CD14-positive monocyte (primary cell): ENCODE results near the gene NAA10. TPM values are rescaled to one million over a fixed set of nuclear protein-coding genes. Genes with fewer than 3 reads are reported as not detected.

Experiments used
- DNase-seq, 3 donors: peaks; one replicate each; pipeline ENCODE4 v3.0.0-alpha.2; 2011 to 2022
- H2AFZ ChIP-seq: 2 replicates; pipeline ENCODE4 v1.6.0; 2012; ENCODE audit warnings: mild to moderate bottlenecking, low read depth, low read length, inconsistent platforms; ENCODE audit not compliant: insufficient read depth, poor library complexity, severe bottlenecking
- H3K27ac ChIP-seq, 2 donors: 1 replicate in 1 of 2; 2 replicates in 1 of 2; pipeline ENCODE4 v1.5.1; 2012 to 2013; ENCODE audit warnings: low read length in 2 of 2, control low read depth in 1 of 2, inconsistent platforms in 1 of 2, low read depth in 1 of 2, mild to moderate bottlenecking in 1 of 2
- H3K27me3 ChIP-seq, 2 donors: one replicate each; pipeline versions ENCODE4 v1.6.0 to v1.6.1; 2011 to 2013; ENCODE audit warnings: low read length in 2 of 2; ENCODE audit not compliant: control insufficient read depth in 2 of 2, insufficient read depth in 2 of 2
- H3K36me3 ChIP-seq, 2 donors: replicated peaks in 1 of 2; 1 replicate in 1 of 2; 2 replicates in 1 of 2; pipeline versions ENCODE4 v1.5.1 to v1.6.1; 2012 to 2013; ENCODE audit warnings: low read length in 2 of 2, control low read depth in 1 of 2, inconsistent platforms in 1 of 2, mild to moderate bottlenecking in 1 of 2; ENCODE audit not compliant: insufficient read depth in 2 of 2, control insufficient read depth in 1 of 2
- H3K4me1 ChIP-seq, 2 donors: 1 replicate in 1 of 2; 2 replicates in 1 of 2; pipeline versions ENCODE4 v1.5.1 to v1.6.1; 2012 to 2013; ENCODE audit warnings: low read length in 2 of 2, control low read depth in 1 of 2, inconsistent platforms in 1 of 2, mild to moderate bottlenecking in 1 of 2, moderate library complexity in 1 of 2; ENCODE audit not compliant: insufficient read depth in 2 of 2, control insufficient read depth in 1 of 2
- H3K4me2 ChIP-seq: replicated peaks from 2 replicates; pipeline ENCODE3; 2012; ENCODE audit warnings: low read length, moderate library complexity, mild to moderate bottlenecking; ENCODE audit not compliant: poor library complexity, severe bottlenecking; ENCODE audit errors: extremely low read depth
- H3K4me3 ChIP-seq, 3 experiments: fragments of 200-600 bp in 1 of 3; sonication (generic) in 1 of 3; replicated peaks in 1 of 3; 1 replicate in 2 of 3; 2 replicates in 1 of 3; pipeline ENCODE4 v1.5.1; 2011 to 2013; ENCODE audit warnings: low read length in 3 of 3, mild to moderate bottlenecking in 3 of 3, control low read depth in 2 of 3, low read depth in 2 of 3, inconsistent platforms in 1 of 3, moderate library complexity in 1 of 3
- H3K79me2 ChIP-seq: 2 replicates; pipeline ENCODE4 v1.6.0; 2012; ENCODE audit warnings: mild to moderate bottlenecking, control low read depth, inconsistent platforms, low read length, moderate library complexity; ENCODE audit not compliant: insufficient read depth
- H3K9ac ChIP-seq: 2 replicates; pipeline ENCODE4 v1.6.0; 2017; ENCODE audit warnings: low read length, mild to moderate bottlenecking; ENCODE audit not compliant: insufficient read depth, poor library complexity, severe bottlenecking
- H3K9me3 ChIP-seq, 2 donors: replicated peaks in 1 of 2; 1 replicate in 1 of 2; 2 replicates in 1 of 2; pipeline versions ENCODE4 v1.5.1 to v1.6.1; 2012 to 2013; ENCODE audit warnings: low read length in 2 of 2, control low read depth in 1 of 2; ENCODE audit not compliant: control insufficient read depth in 1 of 2, insufficient read depth in 1 of 2
- H4K20me1 ChIP-seq: 2 replicates; pipeline ENCODE4 v1.6.0; 2012; ENCODE audit warnings: mild to moderate bottlenecking, low read length, control low read depth, moderate library complexity; ENCODE audit not compliant: insufficient read depth
- H3K27ac Mint-ChIP-seq, 7 donors: one replicate each; pipeline ENCODE4 v1.8.0; 2020; ENCODE audit warnings: mild to moderate bottlenecking in 7 of 7, mixed read lengths in 7 of 7, moderate library complexity in 6 of 7, inconsistent platforms in 2 of 7
- H3K27me3 Mint-ChIP-seq, 3 donors: one replicate each; pipeline ENCODE4 v1.8.0; 2021 to 2022; ENCODE audit warnings: low read depth in 3 of 3, mild to moderate bottlenecking in 3 of 3, mixed read lengths in 3 of 3, moderate library complexity in 3 of 3, inconsistent platforms in 1 of 3
- H3K36me3 Mint-ChIP-seq, 2 donors: one replicate each; pipeline ENCODE4 v1.8.0; 2020; ENCODE audit warnings: mixed read lengths in 2 of 2, inconsistent platforms in 1 of 2, mild to moderate bottlenecking in 1 of 2
- H3K4me1 Mint-ChIP-seq: one replicate; pipeline ENCODE4 v1.8.0; 2020; ENCODE audit warnings: mild to moderate bottlenecking, mixed read lengths
- H3K4me3 Mint-ChIP-seq, 2 donors: one replicate each; pipeline ENCODE4 v1.8.0; 2020; ENCODE audit warnings: mild to moderate bottlenecking in 2 of 2, mixed read lengths in 2 of 2, moderate library complexity in 1 of 2
- H3K9me3 Mint-ChIP-seq, 7 donors: one replicate each; pipeline ENCODE4 v1.8.0; 2020 to 2022; ENCODE audit warnings: mixed read lengths in 7 of 7, mild to moderate bottlenecking in 6 of 7, moderate library complexity in 6 of 7, inconsistent platforms in 2 of 7
- WGBS: methylation state at CpG from one replicate; pipeline ENCODE4 v1.1.5; 2013; ENCODE audit warnings: missing lambda C conversion rate; ENCODE audit not compliant: insufficient coverage; 5-methylcytosine and 5-hydroxymethylcytosine counted together
- intact Hi-C, 2 donors: fragments of 100-400 bp; cut with micrococcal nuclease; formaldehyde crosslinking; loops; one replicate each; pipeline versions ENCODE4 v1.15.0 to v1.15.1; 2023
- polyA plus RNA-seq, 3 donors: library from polyadenylated mRNA; depleted of rRNA in 1 of 3; unstranded in 2 of 3; stranded (reverse) in 1 of 3; fragments of 300-500 nt in 2 of 3; fragments of >200 nt in 1 of 3; fragmentation: Illumina TruSeq in 2 of 3; gene quantifications; 1 replicate in 2 of 3; 2 replicates in 1 of 3; pipeline ENCODE4 v1.2.3, GENCODE V29; 2012 to 2021
- TF ChIP-seq, protein P1 (sequence below): fragments of 200-600 bp; IDR thresholded peaks from one replicate; pipeline ENCODE4 v1.8.0; 2022; ENCODE audit warnings: antibody characterized with exemption, mild to moderate bottlenecking

The NAA10 gene
- polyA plus RNA-seq, 3 donors: 46.7 to 109 (median 47.9) TPM

DNA sequence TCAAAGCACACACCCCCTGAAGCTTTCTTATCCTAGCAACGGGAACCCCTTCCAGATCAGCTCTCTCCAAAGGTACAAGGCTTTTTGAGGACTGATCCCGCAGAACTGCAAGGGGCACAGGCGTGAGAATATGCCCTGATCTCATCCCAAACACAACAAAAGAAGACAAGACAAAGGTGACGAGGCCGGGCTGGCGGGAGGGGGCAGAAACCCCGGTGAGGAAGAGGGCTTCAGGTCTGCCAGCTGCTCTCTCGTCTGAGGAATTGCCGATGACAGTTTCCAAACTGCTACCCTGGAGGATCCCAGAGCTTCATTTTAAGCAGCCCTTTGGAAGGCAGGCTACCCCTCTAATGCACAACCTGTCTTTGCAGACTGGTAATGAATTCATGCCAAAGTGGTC is 33.4 kb upstream of the NAA10 start:
- no peaks in the 10 kb centered on the region for H3K9me3 ChIP-seq
- intact Hi-C loops: no loop called here
- peaks cover 41 to 50% of the 10 kb centered on the region in 2 donors for H3K4me1 ChIP-seq
- H3K27ac ChIP-seq: peak overlapping the region; percentile 71 to 78
- peaks cover 12 to 35% of the 10 kb centered on the region in 2 donors for H3K36me3 Mint-ChIP-seq
- peaks cover 70% of the 10 kb centered on the region for H4K20me1 ChIP-seq
- TF ChIP-seq, protein P1, sequence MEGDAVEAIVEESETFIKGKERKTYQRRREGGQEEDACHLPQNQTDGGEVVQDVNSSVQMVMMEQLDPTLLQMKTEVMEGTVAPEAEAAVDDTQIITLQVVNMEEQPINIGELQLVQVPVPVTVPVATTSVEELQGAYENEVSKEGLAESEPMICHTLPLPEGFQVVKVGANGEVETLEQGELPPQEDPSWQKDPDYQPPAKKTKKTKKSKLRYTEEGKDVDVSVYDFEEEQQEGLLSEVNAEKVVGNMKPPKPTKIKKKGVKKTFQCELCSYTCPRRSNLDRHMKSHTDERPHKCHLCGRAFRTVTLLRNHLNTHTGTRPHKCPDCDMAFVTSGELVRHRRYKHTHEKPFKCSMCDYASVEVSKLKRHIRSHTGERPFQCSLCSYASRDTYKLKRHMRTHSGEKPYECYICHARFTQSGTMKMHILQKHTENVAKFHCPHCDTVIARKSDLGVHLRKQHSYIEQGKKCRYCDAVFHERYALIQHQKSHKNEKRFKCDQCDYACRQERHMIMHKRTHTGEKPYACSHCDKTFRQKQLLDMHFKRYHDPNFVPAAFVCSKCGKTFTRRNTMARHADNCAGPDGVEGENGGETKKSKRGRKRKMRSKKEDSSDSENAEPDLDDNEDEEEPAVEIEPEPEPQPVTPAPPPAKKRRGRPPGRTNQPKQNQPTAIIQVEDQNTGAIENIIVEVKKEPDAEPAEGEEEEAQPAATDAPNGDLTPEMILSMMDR: no peak
- H3K27me3 ChIP-seq: no peaks in the 10 kb centered on the region
- H3K4me1 Mint-ChIP-seq: peaks cover 38% of the 10 kb centered on the region
- H3K27me3 Mint-ChIP-seq: peaks cover 0 to 41% (median 0%) of the 10 kb centered on the region in 3 donors
- H3K36me3 ChIP-seq: peaks cover 14 to 23% of the 10 kb centered on the region in 2 donors
- peak overlapping the region in 1 of 3 experiments; percentile 100 for H3K4me3 ChIP-seq
- H3K27ac Mint-ChIP-seq: peak overlapping the region; percentile 77 to 96 (median 90)
- H3K79me2 ChIP-seq: peaks cover 81% of the 10 kb centered on the region
- no peak for DNase-seq
- peak overlapping the region; percentile 38 for H3K9ac ChIP-seq
- WGBS: 60% methylated on average over 1 of the region's 9 CpGs
- H3K4me2 ChIP-seq: peak overlapping the region; percentile 87
- H3K9me3 Mint-ChIP-seq: peaks cover 0 to 20% (median 8%) of the 10 kb centered on the region in 7 donors
- H2AFZ ChIP-seq: no peak overlapping the region
- H3K4me3 Mint-ChIP-seq: peak overlapping the region; percentile 85 to 99

DNA sequence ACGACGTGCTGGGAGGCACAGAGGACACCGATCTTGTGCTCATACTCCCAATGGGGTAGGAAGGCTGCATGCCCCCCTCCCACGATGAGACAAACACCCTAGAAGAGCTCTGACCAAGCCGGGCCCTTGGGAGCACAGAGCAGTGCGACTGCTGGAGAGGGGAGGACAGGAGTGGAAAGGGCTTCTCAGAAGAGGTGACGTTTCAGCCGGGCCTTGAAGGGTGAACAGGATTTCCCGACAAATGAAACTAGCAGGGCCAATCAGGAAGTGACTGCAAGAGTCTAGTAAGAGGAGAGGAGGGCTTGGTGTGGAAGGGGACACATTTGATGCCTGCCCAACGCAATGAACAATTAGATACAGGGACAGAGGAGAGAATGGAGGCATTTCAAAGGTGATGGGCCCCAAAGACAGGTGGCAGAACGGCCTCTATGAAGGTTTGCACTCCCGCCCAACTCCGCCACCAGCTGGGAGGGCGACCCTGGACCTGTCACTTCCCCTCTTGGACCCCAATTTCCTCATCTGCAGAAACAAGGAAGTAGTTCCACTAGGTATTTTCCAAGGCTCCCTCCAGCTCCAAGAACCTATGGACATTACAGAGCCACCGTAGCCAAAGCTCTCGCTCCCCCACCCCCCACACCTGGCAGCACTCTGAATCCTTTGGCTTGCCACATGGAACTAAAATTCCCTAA is 32.8 kb upstream of the NAA10 start:
- intact Hi-C loops: no loop called here
- peaks cover 83% of the 10 kb centered on the region for H3K79me2 ChIP-seq
- peak overlapping the region; percentile 77 to 96 (median 90) for H3K27ac Mint-ChIP-seq
- peaks cover 35% of the 10 kb centered on the region for H3K4me1 Mint-ChIP-seq
- H3K27ac ChIP-seq: peak overlapping the region; percentile 71 to 78
- peaks cover 20 to 28% of the 10 kb centered on the region in 2 donors for H3K36me3 ChIP-seq
- no peaks in the 10 kb centered on the region for H3K9me3 ChIP-seq
- peak overlapping the region; percentile 87 for H3K4me2 ChIP-seq
- peaks cover 13 to 41% of the 10 kb centered on the region in 2 donors for H3K36me3 Mint-ChIP-seq
- H3K4me3 ChIP-seq: peak overlapping the region in 2 of 3 experiments; percentile 23 to 100
- peaks cover 0 to 19% (median 8%) of the 10 kb centered on the region in 7 donors for H3K9me3 Mint-ChIP-seq
- peaks cover 38 to 44% of the 10 kb centered on the region in 2 donors for H3K4me1 ChIP-seq
- H4K20me1 ChIP-seq: peaks cover 72% of the 10 kb centered on the region
- no peak overlapping the region for H2AFZ ChIP-seq
- peak overlapping the region; percentile 38 for H3K9ac ChIP-seq
- TF ChIP-seq, protein P1: no peak
- peaks cover 0 to 37% (median 0%) of the 10 kb centered on the region in 3 donors for H3K27me3 Mint-ChIP-seq
- peak; percentile 37 to 83 (median 45) for DNase-seq
- H3K27me3 ChIP-seq: no peaks in the 10 kb centered on the region
- peak overlapping the region; percentile 85 to 99 for H3K4me3 Mint-ChIP-seq
- WGBS: 29% methylated on average over 9 of the region's 16 CpGs
